Measurements from ENCODE around the gene AUTS2. TPM values are rescaled to one million over a fixed set of nuclear protein-coding genes. Genes with fewer than 3 reads are reported as not detected.
A peak's percentile ranks its signal among the peaks of the same experiment; 100 is the strongest.

The AUTS2 gene
- total RNA-seq, 2 experiments from 2014 or later = 17.5 to 23.8 TPM

DNA sequence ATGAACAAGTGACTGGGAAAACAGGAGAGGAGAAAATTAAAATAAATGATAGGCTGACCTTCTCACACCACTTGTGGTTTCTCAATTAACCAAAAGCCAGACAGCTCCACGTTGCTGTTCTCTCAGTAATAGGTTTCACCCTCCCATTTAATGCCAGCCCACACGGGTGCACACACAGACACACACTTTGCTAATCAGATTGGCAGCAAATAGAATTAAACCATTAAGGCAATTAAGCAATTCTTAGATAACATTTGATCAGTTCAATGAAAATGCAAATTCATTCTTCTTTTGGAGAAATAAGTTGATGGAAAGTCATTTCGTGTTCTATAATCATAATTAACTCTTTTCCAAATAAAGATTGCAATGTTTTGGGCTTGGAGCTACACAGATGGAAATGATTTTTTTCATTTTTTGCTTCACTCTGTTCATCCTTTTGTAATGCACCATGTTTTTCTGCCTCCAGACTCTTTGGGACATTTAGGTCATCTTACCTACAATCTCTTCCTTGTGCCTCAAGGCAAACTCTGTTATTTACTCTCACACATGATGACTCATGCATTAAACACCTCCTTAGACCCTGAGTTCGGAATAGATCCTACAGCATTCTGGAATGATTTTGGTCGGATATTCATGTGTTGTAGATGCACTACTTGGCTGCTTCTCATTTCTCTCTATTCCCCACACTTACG is 700.7 kb downstream of the AUTS2 start:
- ATAC-seq (ENCODE audit: low read depth) (no peak), DNase-seq (no peak)
- Mint-ChIP-seq H3K36me3 (no peaks in the 10 kb centered on the region), H3K27ac (no peak overlapping the region), H3K27me3 (peaks cover 9% of the 10 kb centered on the region), H3K4me3 (no peak overlapping the region), H3K4me1 (peaks cover 11% of the 10 kb centered on the region), H3K9me3 (peaks cover 1% of the 10 kb centered on the region)
- POLR2A ChIA-PET = no interaction called here

DNA sequence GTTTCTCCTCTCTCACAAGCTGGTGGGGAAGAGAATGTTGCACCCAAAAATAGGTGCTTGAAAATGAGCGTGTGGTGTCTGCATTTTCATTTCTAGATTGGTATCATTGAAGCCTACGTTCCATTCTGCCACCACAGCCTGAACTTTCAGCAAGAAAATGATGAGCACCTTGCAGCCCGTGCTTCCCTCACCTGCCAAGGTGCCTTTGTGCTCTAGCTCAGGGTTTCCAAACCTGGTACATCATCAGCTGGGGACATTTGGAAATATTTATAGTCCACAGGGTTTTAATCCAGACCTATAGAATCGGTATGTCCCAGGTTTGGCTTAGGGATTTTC is 701.2 kb downstream of the AUTS2 start:
- Mint-ChIP-seq H3K27me3 (peaks cover 9% of the 10 kb centered on the region), H3K4me3 (no peak overlapping the region), H3K36me3 (no peaks in the 10 kb centered on the region), H3K4me1 (peaks cover 14% of the 10 kb centered on the region), H3K27ac (no peak overlapping the region), H3K9me3 (peaks cover 1% of the 10 kb centered on the region)
- no peak for DNase-seq
- ATAC-seq (ENCODE audit: low read depth) = no peak
- POLR2A ChIA-PET = no interaction called here

DNA sequence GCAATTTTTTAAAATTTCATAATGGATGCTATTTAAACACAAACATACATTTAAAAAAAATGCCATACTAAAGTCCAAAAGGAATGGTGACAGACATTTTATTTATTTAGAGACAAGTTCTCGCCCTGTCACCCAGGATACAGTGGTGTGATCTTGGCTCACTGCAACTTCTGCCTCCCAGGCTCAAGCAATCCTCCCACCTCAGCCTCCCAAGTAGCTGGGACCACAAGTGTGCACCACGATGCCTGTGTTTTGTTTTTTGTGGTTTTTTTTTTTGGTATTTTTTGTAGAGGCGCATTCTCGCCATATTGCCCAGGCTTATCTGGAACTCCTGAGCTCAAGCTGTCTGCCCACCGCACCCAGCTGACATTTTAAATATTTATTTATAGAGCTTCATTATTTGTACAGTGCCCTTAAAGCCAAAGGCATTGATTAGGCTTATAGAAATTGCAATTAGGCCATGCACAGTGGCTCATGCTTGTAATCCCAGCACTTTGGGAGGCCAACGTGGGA is 703.5 kb downstream of the AUTS2 start:
- Mint-ChIP-seq H3K27me3 (peaks cover 9% of the 10 kb centered on the region), H3K27ac (no peak overlapping the region), H3K9me3 (peaks cover 4% of the 10 kb centered on the region), H3K4me1 (peaks cover 14% of the 10 kb centered on the region), H3K4me3 (no peak overlapping the region), H3K36me3 (no peaks in the 10 kb centered on the region)
- ATAC-seq (ENCODE audit: low read depth) (no peak), DNase-seq (no peak)
- POLR2A ChIA-PET = no interaction called here

DNA sequence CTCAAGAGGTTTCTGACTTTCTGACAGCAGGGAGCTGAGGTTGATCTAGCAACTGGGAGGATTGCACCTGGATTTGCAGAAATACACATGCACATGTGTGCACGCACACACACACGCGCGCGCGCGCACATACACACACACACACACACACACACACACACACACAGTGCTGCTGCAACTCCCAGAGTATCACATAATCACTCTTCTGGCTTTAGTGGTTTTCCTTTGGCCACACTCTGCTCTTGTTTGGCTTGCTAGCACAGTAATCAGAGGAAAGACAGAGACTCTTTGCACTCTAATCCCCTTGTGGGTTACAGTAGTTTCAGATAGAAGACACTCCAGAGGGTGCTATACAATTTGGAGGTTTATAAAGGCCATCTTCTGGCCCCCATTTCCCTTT is 705.0 kb downstream of the AUTS2 start:
- H3K9me3 Mint-ChIP-seq = peaks cover 3% of the 10 kb centered on the region
- peak; percentile 66 for ATAC-seq (ENCODE audit: low read depth)

DNA sequence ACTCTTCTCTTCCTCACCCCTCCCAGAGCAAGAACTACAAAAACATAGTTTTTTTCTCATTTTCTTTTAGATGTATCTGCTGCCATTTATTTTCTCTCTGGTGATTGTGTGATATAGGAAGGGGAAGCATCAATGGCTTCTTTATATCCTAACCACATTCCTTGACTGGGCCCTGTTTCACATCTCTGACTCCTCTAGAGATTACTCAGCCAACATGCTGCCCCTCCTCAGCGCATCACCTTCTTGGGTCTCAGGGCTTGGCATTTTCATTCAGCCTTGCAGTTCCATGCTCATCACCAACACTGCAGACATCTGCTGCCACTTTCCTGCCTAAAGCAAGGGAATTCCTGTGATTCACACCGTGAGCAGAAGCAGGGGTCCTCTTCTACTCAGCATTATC is 705.5 kb downstream of the AUTS2 start:
- Mint-ChIP-seq H3K9me3 (peaks cover 3% of the 10 kb centered on the region), H3K27ac (peak overlapping the region; percentile 57), H3K4me1 (peaks cover 20% of the 10 kb centered on the region), H3K36me3 (no peaks in the 10 kb centered on the region), H3K27me3 (peaks cover 8% of the 10 kb centered on the region), H3K4me3 (peak overlapping the region; percentile 15)
- POLR2A ChIA-PET = no interaction called here
- no peak for ATAC-seq (ENCODE audit: low read depth)
- DNase-seq = no peak

More for the DNA sequence above, 705.0 kb downstream of the AUTS2 start:
- Mint-ChIP-seq H3K27me3 (peaks cover 8% of the 10 kb centered on the region), H3K4me1 (peaks cover 20% of the 10 kb centered on the region), H3K4me3 (peak overlapping the region; percentile 15), H3K36me3 (no peaks in the 10 kb centered on the region), H3K27ac (peak overlapping the region; percentile 57)
- peak; percentile 37 for DNase-seq
- POLR2A ChIA-PET = no interaction called here

DNA sequence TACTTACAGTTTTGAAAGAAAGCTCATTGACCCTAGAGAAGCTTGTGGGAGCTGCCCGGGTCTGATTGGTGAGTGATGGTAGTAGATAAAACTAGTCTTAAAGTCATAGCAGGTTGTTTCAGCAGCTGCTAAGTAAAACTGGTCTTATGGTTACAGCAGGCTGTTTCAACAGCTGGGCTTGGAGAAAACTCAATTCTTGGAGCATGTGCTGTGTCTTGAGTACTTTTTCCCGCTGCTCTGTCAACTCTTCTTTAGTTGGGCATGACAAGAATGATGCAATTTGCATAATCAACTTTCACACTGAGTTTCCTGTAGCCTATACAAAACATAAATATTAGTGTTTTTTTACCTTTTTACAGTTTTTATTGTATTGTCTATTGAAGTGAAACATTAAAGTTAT is 707.9 kb downstream of the AUTS2 start:
- Mint-ChIP-seq H3K27ac (no peak overlapping the region), H3K4me1 (peaks cover 20% of the 10 kb centered on the region), H3K27me3 (peaks cover 7% of the 10 kb centered on the region), H3K36me3 (no peaks in the 10 kb centered on the region), H3K9me3 (peaks cover 8% of the 10 kb centered on the region), H3K4me3 (no peak overlapping the region)
- no peak for ATAC-seq (ENCODE audit: low read depth)
- POLR2A ChIA-PET = no interaction called here
- no peak for DNase-seq

DNA sequence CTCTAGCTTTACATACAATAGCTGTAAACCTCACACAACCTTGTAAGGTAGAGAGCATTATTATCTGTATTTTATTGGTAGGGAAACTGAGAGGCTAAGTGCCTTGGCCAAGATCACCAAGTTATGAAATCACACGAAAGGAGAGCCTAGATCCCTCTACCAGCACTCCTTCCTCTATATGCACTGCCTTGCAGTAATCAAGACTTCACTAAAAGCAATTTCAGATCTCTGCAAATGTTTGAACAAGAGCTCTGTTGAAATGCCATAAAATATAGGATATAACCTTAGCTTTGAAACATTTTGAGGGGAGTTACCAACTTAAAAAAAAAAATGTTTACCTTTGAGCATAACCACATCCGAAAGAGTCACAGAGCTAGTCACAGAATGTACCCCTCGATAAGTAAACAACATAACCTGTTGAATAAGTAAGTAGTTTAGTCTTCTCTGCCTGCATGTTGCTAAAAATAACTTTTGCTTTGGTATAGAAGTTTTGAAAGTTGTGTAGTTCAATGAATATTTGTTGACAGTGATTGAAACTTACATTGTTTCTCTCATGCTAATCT is 709.4 kb downstream of the AUTS2 start:
- no peak overlapping the region for H3K27ac Mint-ChIP-seq
- no peaks in the 10 kb centered on the region for H3K36me3 Mint-ChIP-seq
- ATAC-seq (ENCODE audit: low read depth) (no peak), DNase-seq (no peak)
- H3K4me1 Mint-ChIP-seq = peaks cover 28% of the 10 kb centered on the region
- POLR2A ChIA-PET = interaction anchor here (0.6 kb wide), 1 partner anchor 9 kb away, joined by 4 read pairs; no protein-coding TSS in a partner anchor
- peaks cover 8% of the 10 kb centered on the region for H3K9me3 Mint-ChIP-seq
- H3K4me3 Mint-ChIP-seq = peak overlapping the region; percentile 0
- H3K27me3 Mint-ChIP-seq = peaks cover 5% of the 10 kb centered on the region

DNA sequence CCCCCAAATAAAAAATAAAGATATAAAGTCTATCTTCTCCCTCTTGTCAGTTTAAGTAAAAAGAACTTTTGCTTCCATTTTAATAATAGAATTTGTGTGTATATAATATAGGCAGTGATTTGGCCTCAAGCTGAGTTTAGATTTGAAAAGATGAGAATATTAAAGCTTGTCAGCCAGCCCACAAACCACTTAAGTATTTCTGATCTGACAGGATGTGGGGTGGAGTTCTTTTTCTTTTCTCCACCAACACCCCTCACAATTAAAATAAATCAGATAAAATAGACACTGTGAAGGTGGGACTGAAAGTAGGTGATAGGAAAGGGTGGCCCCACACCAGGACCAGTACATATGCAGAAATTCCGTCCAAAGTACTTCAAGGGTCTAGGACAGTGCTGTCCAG is 714.1 kb downstream of the AUTS2 start:
- ATAC-seq (ENCODE audit: low read depth) = peak; percentile 53
- Mint-ChIP-seq H3K9me3 (peaks cover 10% of the 10 kb centered on the region), H3K4me1 (peaks cover 32% of the 10 kb centered on the region), H3K27me3 (peaks cover 11% of the 10 kb centered on the region), H3K4me3 (peak overlapping the region; percentile 34), H3K27ac (no peak overlapping the region), H3K36me3 (peaks cover 8% of the 10 kb centered on the region)
- no peak for DNase-seq
- POLR2A ChIA-PET = interaction anchor here (1.5 kb wide), 1 partner anchor 34 kb away, joined by 3 read pairs; no protein-coding TSS in a partner anchor

DNA sequence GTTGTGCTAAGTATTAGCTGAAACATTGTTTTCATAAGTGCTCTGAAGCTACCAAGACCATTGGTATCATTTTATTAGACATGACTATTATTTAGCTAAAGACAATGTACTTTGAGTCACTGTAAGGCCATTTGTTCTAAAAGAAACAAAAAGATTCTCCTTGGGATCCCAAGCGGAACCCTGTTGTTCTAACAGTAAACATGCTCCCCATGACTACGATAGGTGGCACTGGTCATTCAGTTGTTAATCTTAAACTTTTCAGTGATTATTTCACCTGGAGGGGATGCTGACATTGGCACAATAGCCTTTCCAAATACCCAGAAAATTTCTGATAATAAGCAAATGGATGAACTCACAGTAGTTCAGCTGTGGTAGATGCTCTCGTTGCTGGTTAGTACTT is 715.0 kb downstream of the AUTS2 start:
- peaks cover 10% of the 10 kb centered on the region for H3K9me3 Mint-ChIP-seq
- H3K36me3 Mint-ChIP-seq = peaks cover 8% of the 10 kb centered on the region
- H3K4me3 Mint-ChIP-seq = no peak overlapping the region
- POLR2A ChIA-PET = interaction anchor here (1.5 kb wide), 1 partner anchor 33 kb away, joined by 3 read pairs; no protein-coding TSS in a partner anchor
- peaks cover 11% of the 10 kb centered on the region for H3K27me3 Mint-ChIP-seq
- no peak for DNase-seq
- no peak for ATAC-seq (ENCODE audit: low read depth)
- peaks cover 35% of the 10 kb centered on the region for H3K4me1 Mint-ChIP-seq
- H3K27ac Mint-ChIP-seq = no peak overlapping the region

DNA sequence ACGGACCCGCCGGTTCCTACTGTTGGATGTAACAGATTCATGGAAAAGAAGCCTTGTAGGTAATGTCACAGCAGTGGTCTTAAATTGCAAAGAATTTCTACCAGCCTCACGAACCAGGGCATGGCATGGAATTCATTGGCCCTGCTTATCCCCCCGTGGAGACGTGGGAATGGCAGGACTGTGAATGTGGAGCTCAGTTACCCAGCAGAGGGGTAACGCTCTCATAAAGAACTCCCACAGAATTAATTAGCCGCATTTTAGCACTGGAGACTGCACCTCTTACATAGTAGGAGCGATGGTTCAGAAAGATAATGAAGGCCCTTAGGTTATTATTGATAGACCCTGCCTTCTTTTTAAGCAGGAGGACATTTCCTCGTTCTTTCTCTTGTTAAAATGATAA is 715.4 kb downstream of the AUTS2 start:
- no peak overlapping the region for H3K27ac Mint-ChIP-seq
- H3K4me1 Mint-ChIP-seq = peaks cover 40% of the 10 kb centered on the region
- POLR2A ChIA-PET = no interaction called here
- DNase-seq (no peak), ATAC-seq (ENCODE audit: low read depth) (no peak)
- H3K9me3 Mint-ChIP-seq = peaks cover 10% of the 10 kb centered on the region
- peaks cover 8% of the 10 kb centered on the region for H3K36me3 Mint-ChIP-seq
- peaks cover 11% of the 10 kb centered on the region for H3K27me3 Mint-ChIP-seq
- no peak overlapping the region for H3K4me3 Mint-ChIP-seq

DNA sequence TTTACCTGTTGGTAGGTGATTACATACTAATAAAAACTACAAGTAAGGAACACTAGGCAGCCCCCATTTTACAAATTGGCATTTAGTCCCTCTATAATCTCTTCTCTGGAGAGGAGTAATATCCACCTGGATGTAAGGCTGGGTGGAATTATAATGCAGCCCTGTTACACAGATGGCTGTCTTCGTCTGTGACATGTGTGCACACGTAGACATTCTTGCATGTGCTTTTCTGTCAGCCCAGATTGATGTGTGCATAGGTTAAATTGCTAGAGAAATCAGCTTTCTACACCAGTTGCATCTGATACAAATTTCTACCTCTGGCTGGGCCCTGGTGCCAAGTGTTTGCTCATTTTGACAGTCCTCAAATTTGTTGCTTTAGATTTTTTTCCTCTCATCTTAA is 715.9 kb downstream of the AUTS2 start:
- Mint-ChIP-seq H3K4me3 (no peak overlapping the region), H3K9me3 (peaks cover 10% of the 10 kb centered on the region), H3K36me3 (peaks cover 8% of the 10 kb centered on the region), H3K27ac (no peak overlapping the region), H3K4me1 (peaks cover 44% of the 10 kb centered on the region), H3K27me3 (peaks cover 11% of the 10 kb centered on the region)
- DNase-seq (no peak), ATAC-seq (ENCODE audit: low read depth) (no peak)
- POLR2A ChIA-PET = no interaction called here

DNA sequence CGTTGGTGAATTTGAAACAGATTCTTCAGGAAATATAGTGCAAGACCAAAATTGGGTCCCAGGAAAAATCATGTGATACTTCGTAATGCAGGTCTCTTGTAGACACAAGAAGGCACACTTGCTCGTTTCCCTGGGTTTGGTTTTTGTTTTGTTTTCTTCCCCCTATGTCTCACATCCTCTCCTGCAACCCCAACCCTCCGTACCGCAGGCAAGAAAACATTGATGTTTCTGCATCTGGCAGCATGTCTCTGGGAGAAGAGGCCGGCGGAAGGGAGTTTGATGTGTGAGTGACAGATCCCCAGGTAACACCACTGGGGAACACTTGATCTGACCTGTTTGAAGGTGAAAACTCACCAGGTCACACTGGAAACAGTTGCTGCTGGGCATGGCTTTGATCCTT is 718.5 kb downstream of the AUTS2 start:
- Mint-ChIP-seq H3K4me1 (peaks cover 54% of the 10 kb centered on the region), H3K27me3 (peaks cover 9% of the 10 kb centered on the region), H3K36me3 (peaks cover 8% of the 10 kb centered on the region), H3K27ac (peak overlapping the region; percentile 73), H3K4me3 (peak overlapping the region; percentile 59), H3K9me3 (peaks cover 5% of the 10 kb centered on the region)
- ATAC-seq (ENCODE audit: low read depth) = peak; percentile 46
- peak; percentile 39 for DNase-seq
- POLR2A ChIA-PET = interaction anchor here (0.7 kb wide), 1 partner anchor 9 kb away, joined by 4 read pairs; no protein-coding TSS in a partner anchor

DNA sequence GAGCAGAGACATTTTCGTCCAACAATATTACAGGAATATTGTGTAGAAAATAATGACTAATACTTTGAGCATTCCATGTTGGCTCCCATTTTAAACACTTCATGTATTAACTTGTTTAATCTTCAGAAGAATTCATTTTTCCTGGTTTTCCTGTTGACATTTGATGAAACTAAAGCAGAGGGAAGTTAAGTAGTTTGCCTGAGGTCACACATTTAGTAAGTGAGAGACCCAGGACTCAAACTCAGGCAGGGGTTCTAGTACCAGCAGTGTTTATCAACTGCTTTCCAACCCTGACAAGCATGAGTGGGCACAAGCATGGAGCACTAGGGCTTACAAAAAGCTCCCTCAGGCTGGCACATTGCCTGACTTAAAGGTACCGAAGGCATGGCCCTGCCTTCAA is 719.1 kb downstream of the AUTS2 start:
- peaks cover 9% of the 10 kb centered on the region for H3K27me3 Mint-ChIP-seq
- DNase-seq = no peak
- H3K4me3 Mint-ChIP-seq = peak overlapping the region; percentile 59
- no peak for ATAC-seq (ENCODE audit: low read depth)
- H3K4me1 Mint-ChIP-seq = peaks cover 49% of the 10 kb centered on the region
- peaks cover 5% of the 10 kb centered on the region for H3K9me3 Mint-ChIP-seq
- H3K36me3 Mint-ChIP-seq = peaks cover 8% of the 10 kb centered on the region
- peak overlapping the region; percentile 73 for H3K27ac Mint-ChIP-seq
- POLR2A ChIA-PET = no interaction called here

DNA sequence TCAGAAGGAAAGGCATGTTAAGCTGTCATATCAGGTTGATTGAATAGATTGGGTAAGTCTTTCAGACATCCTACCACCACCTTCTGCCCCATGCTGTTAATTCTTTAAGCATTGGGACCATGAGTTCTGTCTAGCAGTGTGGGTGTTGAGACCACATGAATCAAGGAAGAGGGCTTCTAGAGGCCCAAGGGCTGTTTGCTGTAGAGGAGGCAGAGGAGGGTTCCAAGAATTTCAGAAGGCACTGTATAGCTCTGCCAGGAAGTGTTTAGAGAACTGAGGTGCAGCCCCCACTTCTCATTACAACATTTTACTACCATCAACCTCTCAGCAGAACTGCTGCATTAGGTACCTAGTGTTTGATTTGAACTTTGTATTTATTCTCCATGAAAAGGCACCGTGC is 720.2 kb downstream of the AUTS2 start:
- H3K36me3 Mint-ChIP-seq = peaks cover 8% of the 10 kb centered on the region
- H3K4me1 Mint-ChIP-seq = peaks cover 43% of the 10 kb centered on the region
- peak; percentile 96 for ATAC-seq (ENCODE audit: low read depth)
- POLR2A ChIA-PET = interaction anchor here (1.3 kb wide), 1 partner anchor 16 kb away, joined by 4 read pairs; no protein-coding TSS in a partner anchor
- peaks cover 9% of the 10 kb centered on the region for H3K27me3 Mint-ChIP-seq
- H3K4me3 Mint-ChIP-seq = peak overlapping the region; percentile 66
- peaks cover 5% of the 10 kb centered on the region for H3K9me3 Mint-ChIP-seq
- DNase-seq = no peak
- H3K27ac Mint-ChIP-seq = peak overlapping the region; percentile 82

Measured in activated naive CD8-positive, alpha-beta T cell treated with anti-CD3 and anti-CD28 coated beads, Interleukin-2, amount 10 ng/mL, durations not matched to agents 7 days and 5 days (primary cell).